GM23338 (cell line): Measurements from ENCODE around the gene FMO2. TPM values are rescaled to one million over a fixed set of nuclear protein-coding genes. Genes with fewer than 3 reads are reported as not detected.

ENCODE experiments used
- ATAC-seq: fragments of 200-7000 bp; cut with Tn5 transposase; 3 replicates; pipeline ENCODE4 v1.9.1; 2020
- DNase-seq: peaks from one replicate; pipeline ENCODE4 v3.0.0-alpha.2; 2015; ENCODE audit warnings: low spot score
- H2AFZ ChIP-seq: fragments of 200-600 bp; sonication (generic); 2 replicates; pipeline ENCODE4 v1.8.0; 2016; ENCODE audit warnings: antibody characterized with exemption, mild to moderate bottlenecking, moderate library complexity
- H3F3A ChIP-seq: fragments of 200-600 bp; sonication (generic); replicated peaks from 2 replicates; pipeline ENCODE4 v1.8.0; 2017; ENCODE audit warnings: antibody characterized with exemption, mixed run types, low read depth
- H3K27ac ChIP-seq: fragments of 200-600 bp; sonication (generic); 2 replicates; pipeline ENCODE4 v1.6.1; 2016; ENCODE audit warnings: low read depth
- H3K27me3 ChIP-seq: fragments of 200-600 bp; sonication (generic); 2 replicates; pipeline ENCODE4 v1.8.0; 2016; ENCODE audit warnings: mild to moderate bottlenecking, mixed run types, moderate library complexity; ENCODE audit not compliant: insufficient read depth
- H3K36me3 ChIP-seq: fragments of 200-600 bp; sonication (generic); 2 replicates; pipeline ENCODE4 v1.8.0; 2016; ENCODE audit warnings: mild to moderate bottlenecking; ENCODE audit not compliant: insufficient read depth
- H3K4me1 ChIP-seq: fragments of 200-600 bp; sonication (generic); 2 replicates; pipeline ENCODE4 v1.8.0; 2016; ENCODE audit warnings: mild to moderate bottlenecking, moderate library complexity; ENCODE audit not compliant: insufficient read depth
- H3K4me2 ChIP-seq: fragments of 200-600 bp; sonication (generic); 2 replicates; pipeline ENCODE4 v1.7.1; 2017; ENCODE audit warnings: mixed run types
- H3K4me3 ChIP-seq: fragments of 200-600 bp; sonication (generic); 2 replicates; pipeline ENCODE4 v1.6.1; 2016; ENCODE audit warnings: mixed run types
- H3K79me2 ChIP-seq: fragments of 200-600 bp; sonication (generic); replicated peaks from 2 replicates; pipeline ENCODE4 v1.8.0; 2017; ENCODE audit warnings: mild to moderate bottlenecking; ENCODE audit not compliant: insufficient read depth
- H3K9me2 ChIP-seq: fragments of 200-600 bp; sonication (generic); 2 replicates; pipeline ENCODE4 v1.8.0; 2017; ENCODE audit not compliant: insufficient read depth
- H4K20me1 ChIP-seq: fragments of 200-600 bp; sonication (generic); replicated peaks from 2 replicates; pipeline ENCODE4 v1.8.0; 2017; ENCODE audit warnings: mild to moderate bottlenecking; ENCODE audit not compliant: insufficient read depth
- H3K27ac Mint-ChIP-seq: 2 replicates; pipeline ENCODE4 v1.8.0; 2020; ENCODE audit warnings: inconsistent platforms, mild to moderate bottlenecking, moderate library complexity, mixed read lengths
- H3K27me3 Mint-ChIP-seq: 3 replicates; pipeline ENCODE4 v1.8.0; 2022; ENCODE audit warnings: low read depth, mild to moderate bottlenecking, moderate library complexity, mixed read lengths, inconsistent platforms; ENCODE audit not compliant: insufficient read depth, poor library complexity
- H3K36me3 Mint-ChIP-seq: 3 replicates; pipeline ENCODE4 v1.8.0; 2021; ENCODE audit warnings: low read depth, mild to moderate bottlenecking, inconsistent platforms, moderate library complexity, mixed read lengths
- H3K4me1 Mint-ChIP-seq: 3 replicates; pipeline ENCODE4 v1.8.0; 2020; ENCODE audit warnings: mild to moderate bottlenecking, inconsistent platforms, mixed read lengths
- H3K4me3 Mint-ChIP-seq: 3 replicates; pipeline ENCODE4 v1.8.0; 2021; ENCODE audit warnings: moderate library complexity, mild to moderate bottlenecking, inconsistent platforms, mixed read lengths
- H3K9me3 Mint-ChIP-seq: 3 replicates; pipeline ENCODE4 v1.8.0; 2020; ENCODE audit warnings: moderate library complexity, mild to moderate bottlenecking, inconsistent platforms, mixed read lengths
- CREB1 ChIP-seq: fragments of 250-450 bp; sonication (Bioruptor Pico); IDR thresholded peaks from 2 replicates; pipeline ENCODE4 v1.5.0; 2020; ENCODE audit warnings: low read depth, mild to moderate bottlenecking, moderate library complexity
- EZH2phosphoT487 ChIP-seq: fragments of 200-600 bp; sonication (generic); IDR thresholded peaks from one replicate; pipeline ENCODE4 v1.8.1; 2018; ENCODE audit warnings: antibody characterized with exemption; ENCODE audit not compliant: unreplicated experiment
- JUNB ChIP-seq: IDR thresholded peaks from one replicate; pipeline ENCODE4 v1.6.1; 2016; ENCODE audit warnings: antibody characterized with exemption; ENCODE audit not compliant: unreplicated experiment
- NANOG ChIP-seq: IDR thresholded peaks from 2 replicates; pipeline ENCODE4 v1.6.1; 2016; ENCODE audit warnings: antibody characterized with exemption, borderline replicate concordance
- ZNF114 ChIP-seq: fragments of 250-450 bp; sonication (Bioruptor Pico); IDR thresholded peaks from 2 replicates; pipeline ENCODE4 v1.5.0; 2020; ENCODE audit warnings: mild to moderate bottlenecking, moderate library complexity
- ZNF331 ChIP-seq: fragments of 250-450 bp; sonication (Bioruptor Pico); IDR thresholded peaks from 2 replicates; pipeline ENCODE4 v1.5.0; 2020; ENCODE audit warnings: low read depth, mild to moderate bottlenecking, moderate library complexity
- polyA plus RNA-seq: library from polyadenylated mRNA; unstranded; fragments of >200 nt; fragmentation: Nextera tagmentation; extraction: Ambion mirVana; gene quantifications from 2 replicates; pipeline ENCODE4 v1.2.1, GENCODE V29; 2016
- total RNA-seq: library from RNA; depleted of rRNA; stranded (reverse); fragments of >200 nt; shearing (Covaris generic); gene quantifications from 2 replicates; pipeline ENCODE4 v1.2.3, GENCODE V29; 2014
- TF ChIP-seq, protein P1 (sequence below): IDR thresholded peaks from one replicate; pipeline ENCODE4 v1.6.1; 2018; ENCODE audit warnings: antibody characterized with exemption; ENCODE audit not compliant: unreplicated experiment
- TF ChIP-seq, protein P2 (sequence below), 2 experiments: fragments of 200-600 bp in 1 of 2; sonication (generic) in 1 of 2; conservative IDR thresholded peaks; 2 replicates each; pipeline versions ENCODE4 v1.5.1 to v1.6.1; 2016 to 2017; ENCODE audit warnings: antibody characterized with exemption in 2 of 2, low read depth in 2 of 2, mild to moderate bottlenecking in 2 of 2, moderate library complexity in 1 of 2
- TF ChIP-seq, protein P3 (sequence below): IDR thresholded peaks from 2 replicates; pipeline ENCODE4 v1.6.1; 2016; ENCODE audit warnings: antibody characterized with exemption

FMO2 gene
- total and polyA plus RNA-seq, 2 experiments from 2014 or later: 0.31 TPM; not detected in 1

DNA sequence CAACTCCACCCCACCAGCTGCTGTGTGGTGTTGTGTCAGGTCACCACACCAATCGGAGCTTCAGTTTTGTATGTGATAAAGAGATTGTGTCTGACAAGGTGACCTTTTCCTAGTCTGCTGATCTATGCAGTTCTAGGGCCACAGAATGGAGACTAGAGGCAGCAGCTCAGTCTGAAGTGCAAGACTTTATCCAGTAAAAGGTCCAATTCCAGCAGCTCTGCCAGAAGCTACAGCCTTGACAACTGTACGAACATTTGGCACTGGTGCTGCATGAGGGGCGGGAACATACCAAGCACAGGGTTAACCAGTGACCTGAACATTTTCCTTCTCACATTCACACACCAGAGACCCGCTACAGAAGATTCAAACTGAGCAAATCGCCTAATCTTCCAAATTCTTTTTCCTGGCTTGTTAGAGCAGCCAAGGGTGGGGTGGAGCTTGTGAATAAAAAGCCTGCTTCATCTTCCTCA is 72.5 kb downstream of the FMO2 start:
- Mint-ChIP-seq H3K4me3 (no peak overlapping the region), H3K27ac (no peak overlapping the region), H3K27me3 (peaks cover 2% of the 10 kb centered on the region), H3K9me3 (no peaks in the 10 kb centered on the region), H3K36me3 (no peaks in the 10 kb centered on the region), H3K4me1 (peaks cover 12% of the 10 kb centered on the region)
- peaks cover 28% of the 10 kb centered on the region for H3K4me1 ChIP-seq
- H3K27me3 ChIP-seq: peaks cover 9% of the 10 kb centered on the region
- ATAC-seq (no peak), DNase-seq (no peak)
- no peaks in the 10 kb centered on the region for H3K79me2 ChIP-seq
- TF ChIP-seq EZH2phosphoT487 (no peak), ZNF331 (CRISPR knock-in tag) (no peak)
- TF ChIP-seq, protein P1, sequence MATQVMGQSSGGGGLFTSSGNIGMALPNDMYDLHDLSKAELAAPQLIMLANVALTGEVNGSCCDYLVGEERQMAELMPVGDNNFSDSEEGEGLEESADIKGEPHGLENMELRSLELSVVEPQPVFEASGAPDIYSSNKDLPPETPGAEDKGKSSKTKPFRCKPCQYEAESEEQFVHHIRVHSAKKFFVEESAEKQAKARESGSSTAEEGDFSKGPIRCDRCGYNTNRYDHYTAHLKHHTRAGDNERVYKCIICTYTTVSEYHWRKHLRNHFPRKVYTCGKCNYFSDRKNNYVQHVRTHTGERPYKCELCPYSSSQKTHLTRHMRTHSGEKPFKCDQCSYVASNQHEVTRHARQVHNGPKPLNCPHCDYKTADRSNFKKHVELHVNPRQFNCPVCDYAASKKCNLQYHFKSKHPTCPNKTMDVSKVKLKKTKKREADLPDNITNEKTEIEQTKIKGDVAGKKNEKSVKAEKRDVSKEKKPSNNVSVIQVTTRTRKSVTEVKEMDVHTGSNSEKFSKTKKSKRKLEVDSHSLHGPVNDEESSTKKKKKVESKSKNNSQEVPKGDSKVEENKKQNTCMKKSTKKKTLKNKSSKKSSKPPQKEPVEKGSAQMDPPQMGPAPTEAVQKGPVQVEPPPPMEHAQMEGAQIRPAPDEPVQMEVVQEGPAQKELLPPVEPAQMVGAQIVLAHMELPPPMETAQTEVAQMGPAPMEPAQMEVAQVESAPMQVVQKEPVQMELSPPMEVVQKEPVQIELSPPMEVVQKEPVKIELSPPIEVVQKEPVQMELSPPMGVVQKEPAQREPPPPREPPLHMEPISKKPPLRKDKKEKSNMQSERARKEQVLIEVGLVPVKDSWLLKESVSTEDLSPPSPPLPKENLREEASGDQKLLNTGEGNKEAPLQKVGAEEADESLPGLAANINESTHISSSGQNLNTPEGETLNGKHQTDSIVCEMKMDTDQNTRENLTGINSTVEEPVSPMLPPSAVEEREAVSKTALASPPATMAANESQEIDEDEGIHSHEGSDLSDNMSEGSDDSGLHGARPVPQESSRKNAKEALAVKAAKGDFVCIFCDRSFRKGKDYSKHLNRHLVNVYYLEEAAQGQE: no peak
- TF ChIP-seq, protein P2, sequence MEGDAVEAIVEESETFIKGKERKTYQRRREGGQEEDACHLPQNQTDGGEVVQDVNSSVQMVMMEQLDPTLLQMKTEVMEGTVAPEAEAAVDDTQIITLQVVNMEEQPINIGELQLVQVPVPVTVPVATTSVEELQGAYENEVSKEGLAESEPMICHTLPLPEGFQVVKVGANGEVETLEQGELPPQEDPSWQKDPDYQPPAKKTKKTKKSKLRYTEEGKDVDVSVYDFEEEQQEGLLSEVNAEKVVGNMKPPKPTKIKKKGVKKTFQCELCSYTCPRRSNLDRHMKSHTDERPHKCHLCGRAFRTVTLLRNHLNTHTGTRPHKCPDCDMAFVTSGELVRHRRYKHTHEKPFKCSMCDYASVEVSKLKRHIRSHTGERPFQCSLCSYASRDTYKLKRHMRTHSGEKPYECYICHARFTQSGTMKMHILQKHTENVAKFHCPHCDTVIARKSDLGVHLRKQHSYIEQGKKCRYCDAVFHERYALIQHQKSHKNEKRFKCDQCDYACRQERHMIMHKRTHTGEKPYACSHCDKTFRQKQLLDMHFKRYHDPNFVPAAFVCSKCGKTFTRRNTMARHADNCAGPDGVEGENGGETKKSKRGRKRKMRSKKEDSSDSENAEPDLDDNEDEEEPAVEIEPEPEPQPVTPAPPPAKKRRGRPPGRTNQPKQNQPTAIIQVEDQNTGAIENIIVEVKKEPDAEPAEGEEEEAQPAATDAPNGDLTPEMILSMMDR (conservative IDR thresholded peaks at IDR 0.05; ENCODE audit: low read depth in 2 of 2): no peak
- TF ChIP-seq, protein P3, sequence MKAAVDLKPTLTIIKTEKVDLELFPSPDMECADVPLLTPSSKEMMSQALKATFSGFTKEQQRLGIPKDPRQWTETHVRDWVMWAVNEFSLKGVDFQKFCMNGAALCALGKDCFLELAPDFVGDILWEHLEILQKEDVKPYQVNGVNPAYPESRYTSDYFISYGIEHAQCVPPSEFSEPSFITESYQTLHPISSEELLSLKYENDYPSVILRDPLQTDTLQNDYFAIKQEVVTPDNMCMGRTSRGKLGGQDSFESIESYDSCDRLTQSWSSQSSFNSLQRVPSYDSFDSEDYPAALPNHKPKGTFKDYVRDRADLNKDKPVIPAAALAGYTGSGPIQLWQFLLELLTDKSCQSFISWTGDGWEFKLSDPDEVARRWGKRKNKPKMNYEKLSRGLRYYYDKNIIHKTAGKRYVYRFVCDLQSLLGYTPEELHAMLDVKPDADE: no peak
- no peaks in the 10 kb centered on the region for H3K9me2 ChIP-seq
- no peak overlapping the region for H3K4me3 ChIP-seq
- no peaks in the 10 kb centered on the region for H3K36me3 ChIP-seq
- H2AFZ ChIP-seq: 0 out of 2 replicates have a peak overlapping the region, but pooled peaks have one; percentile 47
- no peak overlapping the region for H3K27ac ChIP-seq
- 0 out of 2 replicates have a peak, but pooled peaks cover 4% of the 10 kb centered on the region for H3F3A ChIP-seq
- H3K4me2 ChIP-seq: no peak overlapping the region
- H4K20me1 ChIP-seq: no peaks in the 10 kb centered on the region

DNA sequence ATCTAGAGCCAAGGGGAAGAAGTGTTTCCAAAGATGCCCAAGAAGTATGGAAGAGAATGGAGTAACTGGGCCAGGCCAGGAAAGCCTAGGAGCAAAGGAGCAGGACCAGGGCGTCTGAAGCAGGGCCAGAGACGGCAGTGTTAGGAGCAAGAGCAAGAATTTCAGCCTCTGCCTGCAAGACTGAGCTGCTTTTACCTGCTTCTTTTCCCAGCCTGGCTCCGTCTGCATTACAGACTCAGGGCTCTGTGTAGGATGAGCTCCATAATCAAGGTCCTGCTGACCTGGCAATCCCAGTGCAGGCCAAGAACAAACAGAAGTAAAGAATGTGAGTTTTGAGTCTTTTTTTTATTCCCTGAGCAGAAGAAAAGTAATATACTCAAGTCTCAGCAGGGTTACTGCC is 73.3 kb downstream of the FMO2 start:
- peak overlapping the region; percentile 43; the same call in 1 of the 2 replicates for H2AFZ ChIP-seq
- H3K27ac ChIP-seq: no peak overlapping the region
- H3F3A ChIP-seq: 0 out of 2 replicates have a peak, but pooled peaks cover 4% of the 10 kb centered on the region
- Mint-ChIP-seq H3K9me3 (no peaks in the 10 kb centered on the region), H3K27ac (no peak overlapping the region), H3K27me3 (no peaks in the 10 kb centered on the region), H3K4me3 (no peak overlapping the region), H3K4me1 (peaks cover 7% of the 10 kb centered on the region), H3K36me3 (no peaks in the 10 kb centered on the region)
- DNase-seq (no peak), ATAC-seq (peak; percentile 71)
- H3K9me2 ChIP-seq: no peaks in the 10 kb centered on the region
- no peak overlapping the region for H3K4me3 ChIP-seq
- no peak overlapping the region for H3K4me2 ChIP-seq
- H3K27me3 ChIP-seq: 0 out of 2 replicates have a peak, but pooled peaks cover 4% of the 10 kb centered on the region
- no peaks in the 10 kb centered on the region for H3K36me3 ChIP-seq
- peaks cover 24% of the 10 kb centered on the region for H3K4me1 ChIP-seq
- H4K20me1 ChIP-seq: no peaks in the 10 kb centered on the region
- no peaks in the 10 kb centered on the region for H3K79me2 ChIP-seq
- TF ChIP-seq, protein P2 (conservative IDR thresholded peaks at IDR 0.05; ENCODE audit: low read depth in 2 of 2): no peak
- TF ChIP-seq JUNB (no peak), CREB1 (CRISPR knock-in tag) (no peak), NANOG (no peak), ZNF114 (CRISPR knock-in tag) (no peak)
- TF ChIP-seq, protein P3: no peak
